GM18867 (cell line): ENCODE results near the gene KIAA1614.
A peak's percentile ranks its signal among the peaks of the same experiment; 100 is the strongest.
"Not testable (repeated sequence)": the region's sequence is repeated elsewhere in the genome, so short reads cannot be mapped to it uniquely, and the experiment has no call there.

Source experiments
- ATAC-seq: cut with Tn5 transposase; IDR thresholded peaks from one replicate; pipeline ENCODE4 v1.9.1; 2021; ENCODE audit warnings: mild to moderate bottlenecking, moderate library complexity; ENCODE audit not compliant: unreplicated experiment

Gene KIAA1614

GRCh38 chr1:180959620-180960019 lies 46.9 kb downstream of the KIAA1614 start:
- not testable (repeated sequence) for ATAC-seq

DNA sequence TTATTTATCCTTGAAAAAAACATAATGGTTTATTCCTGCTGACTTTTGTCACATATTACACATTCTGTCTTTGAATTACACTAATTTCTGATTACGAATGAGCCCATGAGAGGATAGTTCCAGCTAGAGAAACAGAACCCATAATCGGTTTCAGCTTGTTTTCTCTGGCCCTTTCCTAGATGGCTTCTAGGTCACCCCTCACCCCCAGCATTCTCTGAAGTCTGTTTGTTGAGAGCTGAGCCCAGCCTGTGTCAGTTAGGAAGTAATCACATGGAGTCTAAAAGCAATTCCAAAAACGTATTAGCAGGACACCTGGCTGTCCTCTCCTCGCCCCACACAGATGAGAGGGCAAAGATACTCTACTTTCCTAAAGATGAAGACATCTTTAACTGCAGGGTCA lies 48.9 kb downstream of the KIAA1614 start:
- ATAC-seq: no peak

DNA sequence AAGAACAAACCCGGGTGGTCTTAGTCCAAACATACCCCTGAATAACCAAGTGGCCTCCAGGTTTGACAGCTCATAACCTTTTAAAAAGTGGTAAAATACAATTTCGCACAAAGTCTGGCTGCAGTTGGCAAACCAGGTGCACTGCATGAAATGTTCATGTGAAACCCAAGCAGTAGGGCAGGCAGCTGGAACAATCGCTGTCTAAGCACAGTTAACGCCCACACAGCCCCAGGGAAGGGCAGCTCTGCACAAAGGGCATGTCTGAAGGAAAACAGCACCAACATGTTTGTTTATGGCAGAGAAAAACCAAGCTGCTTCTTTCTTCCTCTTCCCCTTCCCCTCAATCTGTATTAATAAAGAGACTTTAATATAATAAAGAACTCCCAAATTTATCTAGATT lies 49.5 kb downstream of the KIAA1614 start:
- ATAC-seq: no peak

- no peak for ATAC-seq
Observed at GRCh38 chr1:180964056-180964455, 51.4 kb downstream of the KIAA1614 start.

DNA sequence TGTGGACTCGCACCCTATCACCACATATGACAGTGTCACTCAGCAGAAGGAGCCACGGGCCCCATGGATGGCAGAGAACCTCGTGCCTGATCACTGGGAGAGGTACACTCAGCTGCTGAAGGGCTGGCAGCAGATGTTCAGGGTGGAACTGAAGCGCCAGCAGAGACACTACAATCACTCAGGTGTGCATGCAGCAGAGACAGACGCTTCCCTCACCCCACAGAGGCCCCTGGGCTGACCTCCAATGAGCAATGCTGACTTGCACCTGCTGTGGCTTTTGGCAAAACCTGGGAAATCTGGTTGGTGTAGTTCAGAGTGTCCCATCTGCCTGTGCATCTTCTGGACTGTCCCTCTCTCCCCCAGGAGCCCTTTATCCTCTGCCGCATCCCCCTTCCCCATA lies 51.9 kb downstream of the KIAA1614 start:
- ATAC-seq: no peak

DNA sequence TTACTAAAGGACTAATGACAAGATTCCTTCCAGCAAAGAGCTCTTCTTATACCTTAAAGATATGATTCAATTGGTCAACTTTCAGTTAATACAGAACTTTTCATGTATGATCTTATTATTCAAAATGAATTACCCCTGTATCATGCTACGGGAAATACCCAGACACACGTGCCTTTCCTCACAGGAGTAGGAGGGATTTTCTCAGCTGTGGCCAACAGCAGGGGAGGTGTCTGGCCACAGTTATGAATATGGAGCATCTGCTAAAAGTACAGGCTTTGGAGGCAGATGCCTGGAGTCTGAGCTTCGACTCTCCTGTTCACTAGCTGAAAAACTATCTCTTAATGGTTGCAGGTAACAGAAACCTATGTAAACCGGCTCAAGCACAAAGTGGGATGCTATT lies 53.6 kb downstream of the KIAA1614 start:
- no peak for ATAC-seq

DNA sequence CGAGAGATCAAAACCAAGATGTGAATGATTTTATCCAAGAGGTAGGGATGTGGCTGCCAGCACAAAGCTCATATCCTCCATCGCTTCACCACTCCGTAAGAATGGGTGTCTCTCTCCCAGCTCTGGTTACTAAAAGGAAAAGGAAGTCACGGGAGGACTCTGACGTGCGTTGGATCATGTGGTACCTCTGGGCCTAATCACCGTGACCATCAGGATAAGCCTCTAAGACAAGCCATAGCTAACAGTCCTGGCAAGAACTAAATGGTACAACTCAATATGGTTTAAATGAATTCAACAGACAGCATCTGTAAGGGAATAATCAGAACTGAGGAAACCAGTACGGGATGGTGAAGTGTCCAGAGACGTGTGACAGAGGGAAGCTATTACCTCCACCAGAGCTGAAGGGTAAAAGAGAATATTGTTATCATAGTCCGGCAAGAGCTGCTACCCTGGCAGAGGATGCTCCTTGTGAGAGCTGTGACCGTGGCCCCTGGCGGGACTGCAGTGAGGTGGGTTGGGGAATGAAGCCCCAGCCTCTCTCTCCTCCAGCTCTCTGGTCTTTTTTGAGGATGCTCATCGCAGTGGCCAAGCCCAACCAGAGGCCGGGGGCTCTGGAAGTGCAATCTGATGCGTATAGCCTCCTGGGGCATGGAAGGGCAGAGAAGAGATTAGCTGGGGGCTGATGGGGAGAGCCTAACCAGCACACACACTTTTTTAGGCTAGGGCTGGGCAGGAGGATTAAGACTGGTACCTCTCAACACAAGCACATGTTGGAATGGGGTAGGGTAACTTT lies 54.2 kb downstream of the KIAA1614 start:
- ATAC-seq: no peak

- ATAC-seq: no peak
Observed at GRCh38 chr1:180967558-180967957, 54.9 kb downstream of the KIAA1614 start.

- ATAC-seq: not testable (repeated sequence)
Observed at GRCh38 chr1:180968834-180969233, 56.1 kb downstream of the KIAA1614 start.

GRCh38 chr1:180969434-180969833 lies 56.7 kb downstream of the KIAA1614 start:
- no peak for ATAC-seq

DNA sequence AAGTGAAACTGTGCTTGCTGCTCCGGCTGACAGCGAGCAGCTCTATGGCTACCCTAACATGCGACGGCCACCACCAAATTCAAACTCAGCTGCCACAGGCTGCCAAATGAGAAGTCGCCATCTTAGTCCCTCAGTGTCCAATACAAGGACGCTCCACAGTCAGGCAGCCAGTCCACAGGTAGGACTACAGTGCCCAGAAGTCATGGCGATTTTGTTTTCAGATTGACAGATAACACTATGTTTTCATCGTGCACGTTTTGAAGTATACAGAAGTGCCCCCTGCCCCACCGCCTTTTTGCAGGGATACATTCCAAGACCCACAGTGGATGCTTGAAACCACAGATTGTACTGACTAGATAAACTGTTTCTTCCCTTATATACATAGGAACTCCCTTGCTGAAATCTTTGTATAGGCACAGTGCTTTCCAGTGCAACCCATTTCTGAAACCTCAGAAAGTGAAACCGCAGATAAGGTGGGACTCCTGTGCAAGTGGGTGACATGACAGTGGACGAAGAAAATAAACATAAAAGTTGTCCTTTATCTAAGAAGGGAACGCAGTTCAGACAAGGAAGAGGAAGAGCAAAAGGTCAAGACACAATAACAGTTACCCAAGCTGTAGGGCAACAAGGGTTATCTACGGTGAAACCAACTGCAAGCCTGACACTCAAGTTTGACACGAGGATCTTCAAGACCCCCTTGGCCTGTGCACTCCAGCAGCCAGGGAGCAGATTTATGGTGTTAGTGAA lies 57.8 kb downstream of the KIAA1614 start:
- ATAC-seq: no peak

- ATAC-seq: no peak
Observed at GRCh38 chr1:180971273-180971997, 58.7 kb downstream of the KIAA1614 start.

GRCh38 chr1:180973369-180973768 lies 60.7 kb downstream of the KIAA1614 start:
- ATAC-seq: no peak

DNA sequence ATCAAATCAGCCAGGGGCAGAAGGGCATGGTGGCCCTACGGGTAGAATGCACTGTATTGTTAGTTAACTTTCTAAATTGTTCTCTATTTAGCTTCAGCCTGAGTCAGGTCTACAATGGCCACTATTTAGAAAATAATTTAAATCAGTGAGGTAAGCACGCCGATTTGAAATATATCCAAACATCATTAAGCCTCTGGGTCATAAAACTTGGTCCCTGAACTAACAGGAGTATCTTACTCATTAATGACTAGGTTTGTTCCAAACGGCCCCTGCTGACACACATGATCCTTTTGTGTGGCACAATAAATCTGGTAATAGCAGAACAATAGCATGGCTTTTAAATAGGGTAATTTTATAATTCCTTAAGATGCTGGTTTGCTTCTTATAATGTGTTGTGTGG lies 61.5 kb downstream of the KIAA1614 start:
- no peak for ATAC-seq

- ATAC-seq: no peak
Observed at GRCh38 chr1:180975551-180975950, 62.9 kb downstream of the KIAA1614 start.

GRCh38 chr1:180976191-180976590 lies 63.5 kb downstream of the KIAA1614 start:
- ATAC-seq: no peak

DNA sequence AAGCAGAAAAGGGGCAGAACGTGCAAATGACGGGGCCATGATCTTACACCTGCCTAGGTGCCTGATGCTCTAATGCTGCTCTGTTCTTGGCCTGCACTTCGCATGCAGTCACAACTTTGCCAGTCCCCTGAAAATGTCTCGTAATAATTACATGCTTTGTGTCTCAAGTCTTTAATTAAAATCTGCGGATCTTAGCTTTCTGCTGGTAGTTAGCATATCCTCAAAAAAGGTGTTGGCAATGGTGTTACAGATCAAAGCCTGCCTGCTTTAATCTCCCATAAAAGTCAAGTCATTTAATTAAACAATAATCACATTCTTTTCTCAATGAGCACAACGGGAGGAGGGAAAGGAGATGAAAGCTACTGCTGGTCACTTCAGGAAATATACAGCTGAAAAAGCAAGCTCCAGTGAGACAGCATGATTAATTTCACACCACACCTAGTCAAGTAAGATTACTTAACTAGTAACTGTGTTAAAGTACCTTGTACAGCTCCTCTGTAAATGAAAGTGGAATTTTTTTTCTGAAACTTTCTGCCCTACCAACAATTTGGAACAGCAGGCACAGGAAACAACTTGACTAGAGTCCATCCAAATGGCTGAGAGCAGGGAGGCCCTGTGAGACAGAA lies 64.1 kb downstream of the KIAA1614 start:
- no peak for ATAC-seq

GRCh38 chr1:180981596-180982387 lies 69.1 kb downstream of the KIAA1614 start:
- ATAC-seq: peak; percentile 72

DNA sequence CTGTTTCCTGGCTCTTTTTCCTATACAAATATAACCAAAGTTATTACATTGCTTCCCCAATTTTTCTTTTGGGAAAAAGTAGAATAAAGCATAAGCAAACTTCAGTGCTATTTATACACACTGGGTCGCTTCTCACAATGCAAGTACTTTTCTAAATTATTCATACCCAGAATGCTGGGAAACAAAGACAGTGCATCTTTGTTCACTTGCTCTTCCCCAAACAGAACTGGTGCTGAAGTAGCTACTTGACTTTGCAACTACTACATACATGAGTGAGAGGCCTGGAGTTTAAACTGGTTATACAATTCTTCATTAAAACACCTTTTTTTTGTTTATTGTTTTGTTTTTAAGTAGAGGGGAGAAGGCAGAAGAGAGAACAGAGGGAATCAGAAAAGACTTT lies 69.7 kb downstream of the KIAA1614 start:
- ATAC-seq: no peak

- ATAC-seq: no peak
Observed at GRCh38 chr1:180988253-180988752, 75.6 kb downstream of the KIAA1614 start.
